ENCODE measurements around the gene RAB5B. TPM values are rescaled to one million over a fixed set of nuclear protein-coding genes. Genes with fewer than 3 reads are reported as not detected.

RAB5B gene
- total and polyA plus RNA-seq, 2 donors (not counting 3 experiments of a cell fraction or from before 2014, with no cell fraction given) = 103 to 105 TPM

DNA sequence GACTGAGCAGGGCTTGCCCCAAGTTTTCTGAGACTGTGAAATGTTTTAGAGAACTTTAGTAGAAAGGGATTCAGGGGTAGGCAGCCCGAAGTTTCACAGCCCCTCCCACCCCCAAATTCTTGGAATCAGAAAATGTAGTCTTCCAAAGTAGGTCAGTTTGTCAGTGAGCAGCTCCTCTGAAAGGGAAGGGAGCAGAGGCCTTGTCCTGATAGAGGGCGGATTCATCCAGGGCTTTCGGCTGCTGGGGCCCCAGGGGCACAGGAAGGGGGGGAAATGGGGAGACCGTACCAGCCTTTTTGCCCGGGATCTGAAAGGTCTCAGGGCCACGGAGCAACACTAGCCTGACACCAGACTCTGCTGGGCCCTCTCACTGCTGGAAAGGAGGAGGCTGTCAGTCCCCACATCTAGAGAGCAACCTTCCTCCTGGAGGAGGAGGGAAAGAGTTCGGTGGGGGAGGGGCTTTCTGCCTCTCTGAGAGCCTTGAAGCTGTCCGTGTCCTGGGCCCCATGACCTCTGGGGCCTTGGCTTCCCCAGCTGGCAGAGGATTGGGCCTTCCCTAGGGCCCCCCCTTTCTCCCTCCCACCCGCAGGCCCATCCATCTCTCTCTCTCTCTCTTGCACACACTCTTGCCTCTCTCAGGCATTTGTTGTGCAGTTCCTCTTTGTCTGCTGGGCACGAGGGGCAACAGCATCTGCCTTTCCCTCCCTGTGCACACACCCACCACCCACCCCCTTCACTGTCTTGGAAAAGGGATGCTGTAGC is 46.7 kb downstream of the RAB5B start, which contains the start of gene IKZF4:
Gene IKZF4, plus strand, starts transcription at position 621 of the 762 bp plus-strand sequence. CDS start 451 bp downstream, outside the sequence.
- H3K4me3 ChIP-seq (replicated peaks in 1 of 3; ENCODE audit: insufficient read depth in 1 of 3, low read depth in 1 of 3, low read length in 3 of 3) = peak within 1 kb of the TSS in 1 of 3 experiments; percentile 10

More for the DNA sequence above, 46.7 kb downstream of the RAB5B start, which contains the start of gene IKZF4:
- H3K9ac ChIP-seq (replicated peaks; ENCODE audit: extremely low read depth, insufficient read depth, low read length) = no peak within 1 kb of the TSS
- DNase-seq (ENCODE audit: low read depth, low spot score) = no peak
- TF ChIP-seq POLR2AphosphoS5 (IDR thresholded peaks at IDR 0.05; ENCODE audit: insufficient read depth, low read depth, low read length) (no peak), MAX (IDR thresholded peaks at IDR 0.05; ENCODE audit: insufficient read depth, insufficient read length) (no peak), POLR2A (IDR thresholded peaks at IDR 0.05; ENCODE audit: low read depth, low read length) (no peak), CTCF (IDR thresholded peaks at IDR 0.05; ENCODE audit: extremely low read depth in 1 of 2, insufficient read depth in 1 of 2, low read depth in 1 of 2, low read length in 2 of 2) (no peak), JUN (IDR thresholded peaks at IDR 0.05; ENCODE audit: borderline replicate concordance, insufficient read depth, insufficient read length, low read depth) (no peak), GATA2 (IDR thresholded peaks at IDR 0.05; ENCODE audit: insufficient read depth, insufficient read length, low read depth, low read length) (no peak), EZH2 (IDR thresholded peaks at IDR 0.05; ENCODE audit: borderline replicate concordance, low read depth, low read length, severe bottlenecking) (no peak), FOS (IDR thresholded peaks at IDR 0.05; ENCODE audit: borderline replicate concordance, insufficient read depth, low read length) (no peak), MYC (IDR thresholded peaks at IDR 0.05; ENCODE audit: low read depth, low read length) (no peak)
- H3K4me1 ChIP-seq (ENCODE audit: control insufficient read depth, extremely low read depth, insufficient read depth, low read length) = no peaks in the 10 kb centered on the region
- no TSS peak for BruUV-seq (replicated peaks)
- H3K79me2 ChIP-seq (ENCODE audit: control insufficient read depth, insufficient read depth, low read length) = no peaks in the 10 kb centered on the region
- no peaks in the 10 kb centered on the region for H3K9me3 ChIP-seq (replicated peaks; ENCODE audit: control insufficient read depth, insufficient read depth, low read length)
- H4K20me1 ChIP-seq (replicated peaks; ENCODE audit: control insufficient read depth, extremely low read depth, insufficient read depth, low read length) = no peaks in the 10 kb centered on the region
- H3K36me3 ChIP-seq (ENCODE audit: control insufficient read depth in 2 of 2, extremely low read depth in 1 of 2, insufficient read depth in 2 of 2, low read length in 2 of 2) = no peaks in the 10 kb centered on the region
- no peaks in the 10 kb centered on the region for H3K27me3 ChIP-seq (ENCODE audit: control insufficient read depth in 2 of 2, insufficient read depth in 2 of 2, low read length in 2 of 2)
- dilution Hi-C loops (cut with MboI; ENCODE audit: extremely low pct_ligation_motif_present, low sequenced_read_pairs) = no loop called here
- intact Hi-C loops (cut with micrococcal nuclease) = no loop called here
- H2AFZ ChIP-seq (ENCODE audit: low read depth, low read length) = peak within 1 kb of the TSS; percentile 46
- CTCF ChIA-PET = interaction anchor here (0.8 to 1.4 kb wide), 2 partner anchors 9 to 282 kb away, joined by 3 read pairs; no protein-coding TSS in a partner anchor
- no peaks in the 10 kb centered on the region for H3K9me1 ChIP-seq (replicated peaks; ENCODE audit: control insufficient read depth, extremely low read depth, insufficient read depth, low read length)
- FAIRE-seq = no peak
- POLR2A ChIA-PET = interaction anchor here (0.7 kb wide), 1 partner anchor 11 kb away, joined by 4 read pairs; no protein-coding TSS in a partner anchor
- no peak within 1 kb of the TSS for H3K4me2 ChIP-seq (ENCODE audit: insufficient read depth, low read length)
- no peak within 1 kb of the TSS for H3K27ac ChIP-seq (ENCODE audit: insufficient read depth, low read depth, low read length)

All from endothelial cell of umbilical vein (primary cell).